ENCODE measurements around the gene CHCHD3.

Gene CHCHD3

GRCh38 chr7:132846086-132846485 is 235.8 kb downstream of the CHCHD3 start:
- Histone ChIP-seq H3K36me3 (ENCODE audit: control insufficient read depth in 2 of 2, insufficient read depth in 2 of 2, low read length in 2 of 2) (peaks cover 0 to 2% of the 10 kb centered on the region in 2 donors), H3K27ac (ENCODE audit: low read depth in 2 of 2, low read length in 2 of 2) (no peak overlapping the region), H3K4me3 (ENCODE audit: low read length in 2 of 2) (no peak overlapping the region), H3K4me1 (ENCODE audit: control insufficient read depth in 2 of 2, insufficient read depth in 2 of 2, low read length in 2 of 2) (no peaks in the 10 kb centered on the region), H3K9ac (ENCODE audit: low read depth in 1 of 2, low read length in 2 of 2) (no peak overlapping the region), H3K27me3 (ENCODE audit: control insufficient read depth in 2 of 2, insufficient read depth in 2 of 2, low read length in 2 of 2) (no peaks in the 10 kb centered on the region), H3K9me3 (ENCODE audit: control insufficient read depth in 2 of 2, low read length in 2 of 2) (no peaks in the 10 kb centered on the region)

- no peaks in the 10 kb centered on the region for H3K9me3 ChIP-seq (ENCODE audit: control insufficient read depth in 2 of 2, low read length in 2 of 2)
- H3K27me3 ChIP-seq (ENCODE audit: control insufficient read depth in 2 of 2, insufficient read depth in 2 of 2, low read length in 2 of 2): no peaks in the 10 kb centered on the region
- H3K27ac ChIP-seq (ENCODE audit: low read depth in 2 of 2, low read length in 2 of 2): no peak overlapping the region
- H3K4me1 ChIP-seq (ENCODE audit: control insufficient read depth in 2 of 2, insufficient read depth in 2 of 2, low read length in 2 of 2): no peaks in the 10 kb centered on the region
- H3K9ac ChIP-seq (ENCODE audit: low read depth in 1 of 2, low read length in 2 of 2): no peak overlapping the region
- H3K4me3 ChIP-seq (ENCODE audit: low read length in 2 of 2): no peak overlapping the region
- peaks cover 0 to 2% of the 10 kb centered on the region in 2 donors for H3K36me3 ChIP-seq (ENCODE audit: control insufficient read depth in 2 of 2, insufficient read depth in 2 of 2, low read length in 2 of 2)
Measured at GRCh38 chr7:132842478-132842877, 239.4 kb downstream of the CHCHD3 start.

GRCh38 chr7:132840199-132840598 is 241.7 kb downstream of the CHCHD3 start:
- Histone ChIP-seq H3K36me3 (ENCODE audit: control insufficient read depth in 2 of 2, insufficient read depth in 2 of 2, low read length in 2 of 2) (peaks cover 2 to 9% of the 10 kb centered on the region in 2 donors), H3K9me3 (ENCODE audit: control insufficient read depth in 2 of 2, low read length in 2 of 2) (no peaks in the 10 kb centered on the region), H3K9ac (ENCODE audit: low read depth in 1 of 2, low read length in 2 of 2) (no peak overlapping the region), H3K4me1 (ENCODE audit: control insufficient read depth in 2 of 2, insufficient read depth in 2 of 2, low read length in 2 of 2) (no peaks in the 10 kb centered on the region), H3K27ac (ENCODE audit: low read depth in 2 of 2, low read length in 2 of 2) (no peak overlapping the region), H3K27me3 (ENCODE audit: control insufficient read depth in 2 of 2, insufficient read depth in 2 of 2, low read length in 2 of 2) (no peaks in the 10 kb centered on the region), H3K4me3 (ENCODE audit: low read length in 2 of 2) (no peak overlapping the region)

GRCh38 chr7:132838313-132838712 is 243.6 kb downstream of the CHCHD3 start:
- Histone ChIP-seq H3K36me3 (ENCODE audit: control insufficient read depth in 2 of 2, insufficient read depth in 2 of 2, low read length in 2 of 2) (peaks cover 2 to 9% of the 10 kb centered on the region in 2 donors), H3K4me1 (ENCODE audit: control insufficient read depth in 2 of 2, insufficient read depth in 2 of 2, low read length in 2 of 2) (no peaks in the 10 kb centered on the region), H3K27me3 (ENCODE audit: control insufficient read depth in 2 of 2, insufficient read depth in 2 of 2, low read length in 2 of 2) (no peaks in the 10 kb centered on the region), H3K9me3 (ENCODE audit: control insufficient read depth in 2 of 2, low read length in 2 of 2) (no peaks in the 10 kb centered on the region), H3K4me3 (ENCODE audit: low read length in 2 of 2) (no peak overlapping the region), H3K9ac (ENCODE audit: low read depth in 1 of 2, low read length in 2 of 2) (no peak overlapping the region), H3K27ac (ENCODE audit: low read depth in 2 of 2, low read length in 2 of 2) (no peak overlapping the region)

- Histone ChIP-seq H3K9ac (ENCODE audit: low read depth in 1 of 2, low read length in 2 of 2) (no peak overlapping the region), H3K4me3 (ENCODE audit: low read length in 2 of 2) (no peak overlapping the region), H3K27me3 (ENCODE audit: control insufficient read depth in 2 of 2, insufficient read depth in 2 of 2, low read length in 2 of 2) (no peaks in the 10 kb centered on the region), H3K9me3 (ENCODE audit: control insufficient read depth in 2 of 2, low read length in 2 of 2) (no peaks in the 10 kb centered on the region), H3K4me1 (ENCODE audit: control insufficient read depth in 2 of 2, insufficient read depth in 2 of 2, low read length in 2 of 2) (no peaks in the 10 kb centered on the region), H3K36me3 (ENCODE audit: control insufficient read depth in 2 of 2, insufficient read depth in 2 of 2, low read length in 2 of 2) (peaks cover 2 to 9% of the 10 kb centered on the region in 2 donors), H3K27ac (ENCODE audit: low read depth in 2 of 2, low read length in 2 of 2) (no peak overlapping the region)
Measured at GRCh38 chr7:132837529-132837928, 244.4 kb downstream of the CHCHD3 start.

GRCh38 chr7:132836746-132837145 is 245.1 kb downstream of the CHCHD3 start:
- H3K27ac ChIP-seq (ENCODE audit: low read depth in 2 of 2, low read length in 2 of 2): no peak overlapping the region
- no peaks in the 10 kb centered on the region for H3K9me3 ChIP-seq (ENCODE audit: control insufficient read depth in 2 of 2, low read length in 2 of 2)
- H3K36me3 ChIP-seq (ENCODE audit: control insufficient read depth in 2 of 2, insufficient read depth in 2 of 2, low read length in 2 of 2): peaks cover 2 to 9% of the 10 kb centered on the region in 2 donors
- H3K4me3 ChIP-seq (ENCODE audit: low read length in 2 of 2): no peak overlapping the region
- no peak overlapping the region for H3K9ac ChIP-seq (ENCODE audit: low read depth in 1 of 2, low read length in 2 of 2)
- no peaks in the 10 kb centered on the region for H3K4me1 ChIP-seq (ENCODE audit: control insufficient read depth in 2 of 2, insufficient read depth in 2 of 2, low read length in 2 of 2)
- no peaks in the 10 kb centered on the region for H3K27me3 ChIP-seq (ENCODE audit: control insufficient read depth in 2 of 2, insufficient read depth in 2 of 2, low read length in 2 of 2)

GRCh38 chr7:132830941-132831340 is 250.9 kb downstream of the CHCHD3 start:
- no peaks in the 10 kb centered on the region for H3K4me1 ChIP-seq (ENCODE audit: control insufficient read depth in 2 of 2, insufficient read depth in 2 of 2, low read length in 2 of 2)
- H3K36me3 ChIP-seq (ENCODE audit: control insufficient read depth in 2 of 2, insufficient read depth in 2 of 2, low read length in 2 of 2): peaks cover 0 to 6% of the 10 kb centered on the region in 2 donors
- no peak overlapping the region for H3K9ac ChIP-seq (ENCODE audit: low read depth in 1 of 2, low read length in 2 of 2)
- no peaks in the 10 kb centered on the region for H3K27me3 ChIP-seq (ENCODE audit: control insufficient read depth in 2 of 2, insufficient read depth in 2 of 2, low read length in 2 of 2)
- H3K27ac ChIP-seq (ENCODE audit: low read depth in 2 of 2, low read length in 2 of 2): no peak overlapping the region
- no peak overlapping the region for H3K4me3 ChIP-seq (ENCODE audit: low read length in 2 of 2)
- H3K9me3 ChIP-seq (ENCODE audit: control insufficient read depth in 2 of 2, low read length in 2 of 2): no peaks in the 10 kb centered on the region

- Histone ChIP-seq H3K9ac (ENCODE audit: low read depth in 1 of 2, low read length in 2 of 2) (no peak overlapping the region), H3K9me3 (ENCODE audit: control insufficient read depth in 2 of 2, low read length in 2 of 2) (no peaks in the 10 kb centered on the region), H3K27me3 (ENCODE audit: control insufficient read depth in 2 of 2, insufficient read depth in 2 of 2, low read length in 2 of 2) (no peaks in the 10 kb centered on the region), H3K27ac (ENCODE audit: low read depth in 2 of 2, low read length in 2 of 2) (no peak overlapping the region), H3K4me1 (ENCODE audit: control insufficient read depth in 2 of 2, insufficient read depth in 2 of 2, low read length in 2 of 2) (no peaks in the 10 kb centered on the region), H3K4me3 (ENCODE audit: low read length in 2 of 2) (no peak overlapping the region), H3K36me3 (ENCODE audit: control insufficient read depth in 2 of 2, insufficient read depth in 2 of 2, low read length in 2 of 2) (peaks cover 0 to 2% of the 10 kb centered on the region in 2 donors)
Measured at GRCh38 chr7:132828502-132828901, 253.4 kb downstream of the CHCHD3 start.

GRCh38 chr7:132825932-132826835 is 255.7 kb downstream of the CHCHD3 start:
- H3K4me1 ChIP-seq (ENCODE audit: control insufficient read depth in 2 of 2, insufficient read depth in 2 of 2, low read length in 2 of 2): no peaks in the 10 kb centered on the region
- no peak overlapping the region for H3K4me3 ChIP-seq (ENCODE audit: low read length in 2 of 2)
- no peaks in the 10 kb centered on the region for H3K27me3 ChIP-seq (ENCODE audit: control insufficient read depth in 2 of 2, insufficient read depth in 2 of 2, low read length in 2 of 2)
- H3K9ac ChIP-seq (ENCODE audit: low read depth in 1 of 2, low read length in 2 of 2): no peak overlapping the region
- peaks cover 0 to 2% of the 10 kb centered on the region in 2 donors for H3K36me3 ChIP-seq (ENCODE audit: control insufficient read depth in 2 of 2, insufficient read depth in 2 of 2, low read length in 2 of 2)
- H3K9me3 ChIP-seq (ENCODE audit: control insufficient read depth in 2 of 2, low read length in 2 of 2): no peaks in the 10 kb centered on the region
- no peak overlapping the region for H3K27ac ChIP-seq (ENCODE audit: low read depth in 2 of 2, low read length in 2 of 2)

GRCh38 chr7:132825222-132825621 is 256.7 kb downstream of the CHCHD3 start:
- no peak overlapping the region for H3K4me3 ChIP-seq (ENCODE audit: low read length in 2 of 2)
- H3K36me3 ChIP-seq (ENCODE audit: control insufficient read depth in 2 of 2, insufficient read depth in 2 of 2, low read length in 2 of 2): peaks cover 0 to 2% of the 10 kb centered on the region in 2 donors
- H3K27ac ChIP-seq (ENCODE audit: low read depth in 2 of 2, low read length in 2 of 2): no peak overlapping the region
- no peak overlapping the region for H3K9ac ChIP-seq (ENCODE audit: low read depth in 1 of 2, low read length in 2 of 2)
- no peaks in the 10 kb centered on the region for H3K9me3 ChIP-seq (ENCODE audit: control insufficient read depth in 2 of 2, low read length in 2 of 2)
- H3K4me1 ChIP-seq (ENCODE audit: control insufficient read depth in 2 of 2, insufficient read depth in 2 of 2, low read length in 2 of 2): no peaks in the 10 kb centered on the region
- H3K27me3 ChIP-seq (ENCODE audit: control insufficient read depth in 2 of 2, insufficient read depth in 2 of 2, low read length in 2 of 2): no peaks in the 10 kb centered on the region

Data from mucosa of rectum (tissue), 2 donors.